ENCODE measurements around the gene ROBO3.

ROBO3 gene

GRCh38 chr11:124880290-124880611, 15.0 kb downstream of the ROBO3 start:
- TF ChIP-seq ZFX (IDR thresholded peaks at IDR 0.05; ENCODE audit: borderline replicate concordance) (no peak), CTCF (IDR thresholded peaks at IDR 0.05) (no peak)
- H3K27ac ChIP-seq: no peak overlapping the region

GRCh38 chr11:124880958-124881357, 15.7 kb downstream of the ROBO3 start:
- no peak for TF ChIP-seq CTCF (IDR thresholded peaks at IDR 0.05)
- no peak for TF ChIP-seq ZFX (IDR thresholded peaks at IDR 0.05; ENCODE audit: borderline replicate concordance)

GRCh38 chr11:124882339-124883071, 17.3 kb downstream of the ROBO3 start:
- no peak for TF ChIP-seq ZFX (IDR thresholded peaks at IDR 0.05; ENCODE audit: borderline replicate concordance)
- TF ChIP-seq CTCF (IDR thresholded peaks at IDR 0.05): no peak
- H3K27ac ChIP-seq: no peak overlapping the region

More at GRCh38 chr11:124880958-124881357, 15.7 kb downstream of the ROBO3 start:
- no peak overlapping the region for H3K27ac ChIP-seq

- TF ChIP-seq CTCF (IDR thresholded peaks at IDR 0.05): no peak
- TF ChIP-seq ZFX (IDR thresholded peaks at IDR 0.05; ENCODE audit: borderline replicate concordance): no peak
- H3K27ac ChIP-seq: no peak overlapping the region
These were observed 19.1 kb downstream of the ROBO3 start for GRCh38 chr11:124884340-124884739.

GRCh38 chr11:124884869-124885479, 19.7 kb downstream of the ROBO3 start:
- TF ChIP-seq ZFX (IDR thresholded peaks at IDR 0.05; ENCODE audit: borderline replicate concordance): no peak
- no peak for TF ChIP-seq CTCF (IDR thresholded peaks at IDR 0.05)
- H3K27ac ChIP-seq: no peak overlapping the region

- TF ChIP-seq ZFX (IDR thresholded peaks at IDR 0.05; ENCODE audit: borderline replicate concordance) (no peak), CTCF (IDR thresholded peaks at IDR 0.05) (no peak)
- no peak overlapping the region for H3K27ac ChIP-seq
These were observed 21.2 kb downstream of the ROBO3 start for GRCh38 chr11:124886476-124886875.

GRCh38 chr11:124886978-124887666, 21.9 kb downstream of the ROBO3 start:
- TF ChIP-seq ZFX (IDR thresholded peaks at IDR 0.05; ENCODE audit: borderline replicate concordance) (no peak), CTCF (IDR thresholded peaks at IDR 0.05) (no peak)
- no peak overlapping the region for H3K27ac ChIP-seq

All from 22Rv1 (cell line).